ENCODE results near the gene B4GALNT2.

Gene B4GALNT2

GRCh38 chr17:49108318-49108717 is 24.3 kb upstream of the B4GALNT2 start:
- no peaks in the 10 kb centered on the region for H4K20me1 ChIP-seq (ENCODE audit: insufficient read depth, low read length)
- DNase-seq (no peak), ATAC-seq (ENCODE audit: insufficient read depth, low read depth) (no peak)
- H2AFZ ChIP-seq (ENCODE audit: low read depth, low read length), result no peak overlapping the region
- no peaks in the 10 kb centered on the region for H3K79me2 ChIP-seq (ENCODE audit: insufficient read depth, low read length)
- H3K27ac ChIP-seq (ENCODE audit: low read length), result no peak overlapping the region
- H3K9ac ChIP-seq (ENCODE audit: low read depth, low read length), result no peak overlapping the region
- H3K9me3 ChIP-seq (ENCODE audit: insufficient read depth, low read length, severe bottlenecking), result no peaks in the 10 kb centered on the region
- H3K27me3 ChIP-seq (ENCODE audit: insufficient read depth, low read length, poor library complexity), result peaks cover 7% of the 10 kb centered on the region
- no peak overlapping the region for H3K4me3 ChIP-seq (ENCODE audit: low read depth in 1 of 2, low read length in 2 of 2)
- no peaks in the 10 kb centered on the region for H3K36me3 ChIP-seq (ENCODE audit: insufficient read depth, low read length)
- no peak overlapping the region for H3K4me2 ChIP-seq (ENCODE audit: insufficient read depth, low read length)
- TF ChIP-seq EZH2 (IDR thresholded peaks at IDR 0.05; ENCODE audit: borderline replicate concordance, low read depth, low read length, severe bottlenecking) (no peak), CTCF (IDR thresholded peaks at IDR 0.05; ENCODE audit: borderline replicate concordance, extremely low read depth, low read length, poor library complexity, severe bottlenecking) (no peak)
- H3K4me1 ChIP-seq (ENCODE audit: insufficient read depth, low read length), result no peaks in the 10 kb centered on the region

- ATAC-seq (ENCODE audit: insufficient read depth, low read depth) (no peak), DNase-seq (no peak)
- no peak overlapping the region for H3K9ac ChIP-seq (ENCODE audit: low read depth, low read length)
- no peaks in the 10 kb centered on the region for H3K4me1 ChIP-seq (ENCODE audit: insufficient read depth, low read length)
- no peak overlapping the region for H3K27ac ChIP-seq (ENCODE audit: low read length)
- H4K20me1 ChIP-seq (ENCODE audit: insufficient read depth, low read length), result no peaks in the 10 kb centered on the region
- no peak overlapping the region for H3K4me3 ChIP-seq (ENCODE audit: low read depth in 1 of 2, low read length in 2 of 2)
- H3K9me3 ChIP-seq (ENCODE audit: insufficient read depth, low read length, severe bottlenecking), result no peaks in the 10 kb centered on the region
- no peak overlapping the region for H3K4me2 ChIP-seq (ENCODE audit: insufficient read depth, low read length)
- H3K36me3 ChIP-seq (ENCODE audit: insufficient read depth, low read length), result no peaks in the 10 kb centered on the region
- H2AFZ ChIP-seq (ENCODE audit: low read depth, low read length), result no peak overlapping the region
- TF ChIP-seq EZH2 (IDR thresholded peaks at IDR 0.05; ENCODE audit: borderline replicate concordance, low read depth, low read length, severe bottlenecking) (no peak), CTCF (IDR thresholded peaks at IDR 0.05; ENCODE audit: borderline replicate concordance, extremely low read depth, low read length, poor library complexity, severe bottlenecking) (no peak)
- H3K79me2 ChIP-seq (ENCODE audit: insufficient read depth, low read length), result no peaks in the 10 kb centered on the region
- peaks cover 19% of the 10 kb centered on the region for H3K27me3 ChIP-seq (ENCODE audit: insufficient read depth, low read length, poor library complexity)
Observed at GRCh38 chr17:49110509-49110908, 22.1 kb upstream of the B4GALNT2 start.

GRCh38 chr17:49111934-49112333 is 20.6 kb upstream of the B4GALNT2 start:
- DNase-seq (no peak), ATAC-seq (ENCODE audit: insufficient read depth, low read depth) (no peak)
- no peak overlapping the region for H2AFZ ChIP-seq (ENCODE audit: low read depth, low read length)
- H3K4me3 ChIP-seq (ENCODE audit: low read depth in 1 of 2, low read length in 2 of 2), result no peak overlapping the region
- no peaks in the 10 kb centered on the region for H4K20me1 ChIP-seq (ENCODE audit: insufficient read depth, low read length)
- H3K4me2 ChIP-seq (ENCODE audit: insufficient read depth, low read length), result no peak overlapping the region
- no peaks in the 10 kb centered on the region for H3K79me2 ChIP-seq (ENCODE audit: insufficient read depth, low read length)
- H3K36me3 ChIP-seq (ENCODE audit: insufficient read depth, low read length), result no peaks in the 10 kb centered on the region
- peaks cover 24% of the 10 kb centered on the region for H3K27me3 ChIP-seq (ENCODE audit: insufficient read depth, low read length, poor library complexity)
- no peak for TF ChIP-seq EZH2 (IDR thresholded peaks at IDR 0.05; ENCODE audit: borderline replicate concordance, low read depth, low read length, severe bottlenecking)
- TF ChIP-seq CTCF (IDR thresholded peaks at IDR 0.05; ENCODE audit: borderline replicate concordance, extremely low read depth, low read length, poor library complexity, severe bottlenecking), result no peak
- H3K9ac ChIP-seq (ENCODE audit: low read depth, low read length), result no peak overlapping the region
- no peaks in the 10 kb centered on the region for H3K4me1 ChIP-seq (ENCODE audit: insufficient read depth, low read length)
- H3K27ac ChIP-seq (ENCODE audit: low read length), result no peak overlapping the region
- no peaks in the 10 kb centered on the region for H3K9me3 ChIP-seq (ENCODE audit: insufficient read depth, low read length, severe bottlenecking)

GRCh38 chr17:49112936-49113335 is 19.6 kb upstream of the B4GALNT2 start:
- Histone ChIP-seq H3K79me2 (ENCODE audit: insufficient read depth, low read length) (no peaks in the 10 kb centered on the region), H2AFZ (ENCODE audit: low read depth, low read length) (no peak overlapping the region), H3K27ac (ENCODE audit: low read length) (no peak overlapping the region), H3K4me3 (ENCODE audit: low read depth in 1 of 2, low read length in 2 of 2) (no peak overlapping the region), H3K36me3 (ENCODE audit: insufficient read depth, low read length) (no peaks in the 10 kb centered on the region), H3K4me1 (ENCODE audit: insufficient read depth, low read length) (no peaks in the 10 kb centered on the region), H3K9ac (ENCODE audit: low read depth, low read length) (no peak overlapping the region), H3K9me3 (ENCODE audit: insufficient read depth, low read length, severe bottlenecking) (no peaks in the 10 kb centered on the region), H4K20me1 (ENCODE audit: insufficient read depth, low read length) (no peaks in the 10 kb centered on the region), H3K27me3 (ENCODE audit: insufficient read depth, low read length, poor library complexity) (peaks cover 25% of the 10 kb centered on the region), H3K4me2 (ENCODE audit: insufficient read depth, low read length) (no peak overlapping the region)
- ATAC-seq (ENCODE audit: insufficient read depth, low read depth), result no peak
- no peak for DNase-seq
- TF ChIP-seq EZH2 (IDR thresholded peaks at IDR 0.05; ENCODE audit: borderline replicate concordance, low read depth, low read length, severe bottlenecking) (no peak), CTCF (IDR thresholded peaks at IDR 0.05; ENCODE audit: borderline replicate concordance, extremely low read depth, low read length, poor library complexity, severe bottlenecking) (no peak)

Data from DND-41 (cell line).